ENCODE data around the gene EVC2.

Gene EVC2

GRCh38 chr4:5527211-5527610 lies 181.1 kb downstream of the EVC2 start:
- no peak overlapping the region for H3K4me3 ChIP-seq (ENCODE audit: low read depth, low read length)
- no peak for TF ChIP-seq CTCF (IDR thresholded peaks at IDR 0.05; ENCODE audit: borderline replicate concordance, insufficient read depth, low read depth, low read length)

GRCh38 chr4:5526080-5526846 lies 182.1 kb downstream of the EVC2 start:
- no peak overlapping the region for H3K4me3 ChIP-seq (ENCODE audit: low read depth, low read length)
- TF ChIP-seq CTCF (IDR thresholded peaks at IDR 0.05; ENCODE audit: borderline replicate concordance, insufficient read depth, low read depth, low read length) = no peak

GRCh38 chr4:5524446-5525299 lies 183.7 kb downstream of the EVC2 start:
- no peak for TF ChIP-seq CTCF (IDR thresholded peaks at IDR 0.05; ENCODE audit: borderline replicate concordance, insufficient read depth, low read depth, low read length)
- H3K4me3 ChIP-seq (ENCODE audit: low read depth, low read length) = no peak overlapping the region

- no peak overlapping the region for H3K4me3 ChIP-seq (ENCODE audit: low read depth, low read length)
- no peak for TF ChIP-seq CTCF (IDR thresholded peaks at IDR 0.05; ENCODE audit: borderline replicate concordance, insufficient read depth, low read depth, low read length)
Observed at GRCh38 chr4:5517372-5517771, 191.0 kb downstream of the EVC2 start.

- no peak for TF ChIP-seq CTCF (IDR thresholded peaks at IDR 0.05; ENCODE audit: borderline replicate concordance, insufficient read depth, low read depth, low read length)
- no peak overlapping the region for H3K4me3 ChIP-seq (ENCODE audit: low read depth, low read length)
Observed at GRCh38 chr4:5515646-5516045, 192.7 kb downstream of the EVC2 start.
